ENCODE results near the gene RHOC.

Gene RHOC

DNA sequence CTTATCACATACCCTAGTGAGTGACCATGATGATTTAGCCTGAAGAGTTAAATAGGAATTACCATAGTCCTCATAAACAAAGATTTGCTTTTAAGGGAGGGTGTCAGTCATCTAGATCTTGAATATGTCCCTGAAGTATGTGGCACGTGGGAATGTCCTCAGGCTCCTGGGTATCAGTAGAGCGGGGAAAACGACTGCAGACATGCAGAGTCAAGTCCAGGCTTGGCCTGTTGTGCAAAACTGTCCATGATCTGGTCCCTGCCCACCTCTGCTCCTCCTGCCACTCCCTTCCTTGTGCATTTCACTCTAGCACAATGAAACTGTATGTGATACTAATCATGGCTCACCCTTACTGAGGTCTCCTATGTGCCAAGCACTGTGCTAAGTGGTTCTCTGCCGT, 19.6 kb downstream of the RHOC start:
- FAIRE-seq: no peak
- TF ChIP-seq, protein P1, sequence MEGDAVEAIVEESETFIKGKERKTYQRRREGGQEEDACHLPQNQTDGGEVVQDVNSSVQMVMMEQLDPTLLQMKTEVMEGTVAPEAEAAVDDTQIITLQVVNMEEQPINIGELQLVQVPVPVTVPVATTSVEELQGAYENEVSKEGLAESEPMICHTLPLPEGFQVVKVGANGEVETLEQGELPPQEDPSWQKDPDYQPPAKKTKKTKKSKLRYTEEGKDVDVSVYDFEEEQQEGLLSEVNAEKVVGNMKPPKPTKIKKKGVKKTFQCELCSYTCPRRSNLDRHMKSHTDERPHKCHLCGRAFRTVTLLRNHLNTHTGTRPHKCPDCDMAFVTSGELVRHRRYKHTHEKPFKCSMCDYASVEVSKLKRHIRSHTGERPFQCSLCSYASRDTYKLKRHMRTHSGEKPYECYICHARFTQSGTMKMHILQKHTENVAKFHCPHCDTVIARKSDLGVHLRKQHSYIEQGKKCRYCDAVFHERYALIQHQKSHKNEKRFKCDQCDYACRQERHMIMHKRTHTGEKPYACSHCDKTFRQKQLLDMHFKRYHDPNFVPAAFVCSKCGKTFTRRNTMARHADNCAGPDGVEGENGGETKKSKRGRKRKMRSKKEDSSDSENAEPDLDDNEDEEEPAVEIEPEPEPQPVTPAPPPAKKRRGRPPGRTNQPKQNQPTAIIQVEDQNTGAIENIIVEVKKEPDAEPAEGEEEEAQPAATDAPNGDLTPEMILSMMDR (IDR thresholded peaks at IDR 0.05; ENCODE audit: insufficient read depth, missing control alignments): no peak

DNA sequence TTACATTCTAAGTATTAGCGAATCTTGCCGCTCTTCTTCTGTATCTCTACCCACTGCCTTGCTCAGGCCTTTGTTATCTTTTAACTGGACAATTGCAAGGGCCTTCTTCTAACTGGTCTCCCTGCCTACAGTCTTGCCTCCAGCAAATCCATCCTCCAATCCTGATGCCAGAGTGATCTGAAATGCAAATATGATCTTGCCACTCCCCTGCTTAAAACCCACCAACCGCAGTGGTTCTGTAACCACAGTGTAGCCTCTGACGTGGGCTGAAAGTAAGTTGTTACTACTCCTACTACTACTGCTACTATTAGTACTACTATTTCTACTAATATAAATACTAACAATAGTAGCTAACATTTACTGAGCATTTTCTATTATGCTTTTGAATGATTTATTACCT, 20.1 kb downstream of the RHOC start:
- FAIRE-seq: no peak
- DNase-seq (ENCODE audit: insufficient read length, low spot score): no peak
- TF ChIP-seq, protein P1 (IDR thresholded peaks at IDR 0.05; ENCODE audit: insufficient read depth, missing control alignments): no peak

More for the DNA sequence above, 19.6 kb downstream of the RHOC start:
- no peak for DNase-seq (ENCODE audit: insufficient read length, low spot score)

DNA sequence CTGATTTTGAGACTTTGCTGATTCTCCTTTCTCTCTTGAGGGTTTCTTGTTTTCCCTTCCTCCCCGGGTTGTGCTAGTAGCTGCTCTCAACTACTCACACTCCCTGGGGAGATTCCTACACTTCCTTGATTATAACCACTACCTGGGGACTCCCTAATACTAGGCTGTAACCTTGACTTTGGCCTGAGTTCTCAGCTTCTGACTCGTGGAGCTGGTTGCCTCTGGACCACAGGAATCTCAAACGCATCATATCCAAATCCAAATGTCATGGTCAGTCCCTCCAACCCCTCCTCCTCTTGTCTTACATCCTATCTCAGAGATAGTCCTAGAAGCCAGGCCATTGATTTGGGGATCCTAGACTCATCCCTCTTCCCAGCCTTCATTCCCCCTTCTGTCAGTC, 20.5 kb downstream of the RHOC start:
- TF ChIP-seq, protein P1 (IDR thresholded peaks at IDR 0.05; ENCODE audit: insufficient read depth, missing control alignments): no peak
- DNase-seq (ENCODE audit: insufficient read length, low spot score): no peak
- FAIRE-seq: no peak

DNA sequence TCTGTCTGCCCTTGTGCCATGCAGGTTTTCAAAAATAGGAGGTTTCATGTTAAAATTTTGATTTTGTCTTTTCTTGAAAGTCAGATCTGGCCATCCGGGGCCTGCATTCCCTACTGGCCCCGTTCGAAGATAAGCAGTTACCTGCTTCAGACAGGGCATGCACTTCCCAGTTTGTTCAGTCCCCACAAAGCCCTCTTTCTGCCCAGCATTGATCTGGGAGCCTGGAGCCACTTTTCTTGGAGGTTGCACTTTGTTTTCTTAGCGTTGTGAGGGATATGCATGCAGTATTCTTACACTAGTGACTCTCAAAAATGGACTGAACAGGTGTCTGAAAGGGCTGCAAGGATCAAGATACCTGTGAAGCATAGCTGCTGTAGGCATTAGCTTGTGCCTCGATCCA, 21.0 kb downstream of the RHOC start:
- FAIRE-seq (no peak), DNase-seq (ENCODE audit: insufficient read length, low spot score) (no peak)
- TF ChIP-seq, protein P1 (IDR thresholded peaks at IDR 0.05; ENCODE audit: insufficient read depth, missing control alignments): no peak

DNA sequence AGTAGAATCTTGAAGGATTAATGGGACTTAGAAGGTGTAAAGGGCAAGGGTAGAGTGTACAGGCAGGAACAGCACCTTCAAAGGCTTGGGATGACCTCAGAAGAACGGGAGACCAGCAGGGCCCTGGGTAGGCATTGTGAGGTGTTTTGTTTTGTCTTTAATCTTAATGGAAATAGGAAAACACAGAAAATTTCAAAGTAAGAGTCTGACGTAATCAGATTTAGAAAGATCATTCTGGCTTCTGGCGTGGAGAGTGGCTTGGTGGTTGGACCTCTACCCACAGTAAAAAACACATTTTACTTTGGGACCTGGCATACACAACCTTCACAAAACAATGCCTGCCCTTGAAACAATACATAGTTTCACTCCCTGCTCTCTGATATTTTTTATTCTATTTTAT, 28.3 kb downstream of the RHOC start:
- DNase-seq (ENCODE audit: insufficient read length, low spot score) (no peak), FAIRE-seq (no peak)
- TF ChIP-seq, protein P1 (IDR thresholded peaks at IDR 0.05; ENCODE audit: insufficient read depth, missing control alignments): no peak

DNA sequence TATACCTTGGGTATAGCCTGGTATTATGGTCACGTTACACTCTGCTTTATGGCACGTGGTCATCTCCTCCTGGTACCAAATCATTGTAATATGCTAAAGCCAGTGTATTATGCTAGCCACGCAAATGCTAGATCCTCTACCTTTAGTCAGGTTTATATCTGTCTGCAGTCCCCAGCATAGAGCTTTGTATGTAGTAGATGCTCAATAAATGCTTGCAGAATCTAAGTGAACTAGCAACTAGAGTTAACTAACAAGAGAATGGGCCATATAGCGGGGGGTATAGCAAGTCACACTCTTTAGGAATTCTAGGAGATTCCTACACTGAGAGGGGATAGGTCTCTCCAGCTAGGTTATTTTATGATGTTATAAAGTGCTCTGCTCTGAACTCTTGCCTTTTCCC, 29.4 kb downstream of the RHOC start:
- DNase-seq (ENCODE audit: insufficient read length, low spot score): no peak
- TF ChIP-seq, protein P1 (IDR thresholded peaks at IDR 0.05; ENCODE audit: insufficient read depth, missing control alignments): no peak
- FAIRE-seq: no peak

DNA sequence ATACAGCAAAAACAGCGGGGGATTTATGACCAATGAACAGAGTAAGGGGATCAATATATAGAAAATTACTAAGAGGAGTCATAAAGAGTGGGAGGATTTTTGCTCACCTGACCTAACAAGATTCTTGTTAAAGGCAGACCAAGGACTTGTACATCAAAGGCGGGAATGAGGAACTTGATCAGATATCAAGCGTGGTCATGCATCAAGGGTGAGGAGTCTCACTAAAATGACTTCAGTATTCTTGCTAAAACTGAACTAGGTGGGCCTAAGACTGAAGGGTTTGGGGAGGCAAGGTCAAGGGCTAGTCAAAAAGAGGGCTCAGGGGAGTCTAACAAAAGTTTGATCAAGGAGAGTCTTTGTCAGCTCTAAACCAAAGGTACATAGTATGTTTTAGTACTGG, 30.4 kb downstream of the RHOC start:
- no peak for FAIRE-seq
- DNase-seq (ENCODE audit: insufficient read length, low spot score): no peak
- TF ChIP-seq, protein P1 (IDR thresholded peaks at IDR 0.05; ENCODE audit: insufficient read depth, missing control alignments): no peak
